ENCODE results near the gene PCSK4.

The PCSK4 gene

DNA sequence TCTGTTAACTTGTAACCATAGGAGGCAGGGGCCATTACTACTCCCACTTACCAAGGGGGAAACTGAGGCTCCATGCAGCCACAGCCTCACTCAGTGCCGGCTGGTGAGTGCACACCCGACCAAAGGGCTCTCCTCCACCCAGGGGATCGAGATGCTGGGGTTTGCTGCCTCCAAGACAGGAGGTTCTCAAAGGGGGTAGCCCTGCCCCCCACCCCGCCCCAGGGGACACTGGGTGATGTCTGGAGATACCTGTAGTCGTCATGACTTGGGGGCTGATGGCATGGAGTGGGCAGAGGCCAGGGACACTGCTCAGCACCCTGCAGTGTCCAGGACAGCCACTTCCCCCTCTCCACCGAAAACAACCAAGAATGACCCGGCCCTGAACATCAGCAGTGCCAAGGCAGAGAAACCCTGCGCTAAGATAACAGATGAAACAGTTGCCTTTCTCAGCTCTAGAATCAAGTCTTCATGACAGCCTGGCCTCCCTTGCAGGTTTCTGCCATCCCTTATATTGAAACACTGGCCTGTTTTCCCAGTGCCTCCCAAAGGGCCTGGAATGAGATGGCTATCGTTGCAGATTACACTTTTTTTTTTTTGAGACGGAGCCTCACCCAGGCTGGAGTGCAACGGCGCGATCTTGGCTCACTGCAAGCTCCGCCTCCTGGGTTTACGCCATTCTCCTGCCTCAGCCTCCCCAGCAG, 4.1 kb upstream of the PCSK4 start:
- TF ChIP-seq, protein P1, sequence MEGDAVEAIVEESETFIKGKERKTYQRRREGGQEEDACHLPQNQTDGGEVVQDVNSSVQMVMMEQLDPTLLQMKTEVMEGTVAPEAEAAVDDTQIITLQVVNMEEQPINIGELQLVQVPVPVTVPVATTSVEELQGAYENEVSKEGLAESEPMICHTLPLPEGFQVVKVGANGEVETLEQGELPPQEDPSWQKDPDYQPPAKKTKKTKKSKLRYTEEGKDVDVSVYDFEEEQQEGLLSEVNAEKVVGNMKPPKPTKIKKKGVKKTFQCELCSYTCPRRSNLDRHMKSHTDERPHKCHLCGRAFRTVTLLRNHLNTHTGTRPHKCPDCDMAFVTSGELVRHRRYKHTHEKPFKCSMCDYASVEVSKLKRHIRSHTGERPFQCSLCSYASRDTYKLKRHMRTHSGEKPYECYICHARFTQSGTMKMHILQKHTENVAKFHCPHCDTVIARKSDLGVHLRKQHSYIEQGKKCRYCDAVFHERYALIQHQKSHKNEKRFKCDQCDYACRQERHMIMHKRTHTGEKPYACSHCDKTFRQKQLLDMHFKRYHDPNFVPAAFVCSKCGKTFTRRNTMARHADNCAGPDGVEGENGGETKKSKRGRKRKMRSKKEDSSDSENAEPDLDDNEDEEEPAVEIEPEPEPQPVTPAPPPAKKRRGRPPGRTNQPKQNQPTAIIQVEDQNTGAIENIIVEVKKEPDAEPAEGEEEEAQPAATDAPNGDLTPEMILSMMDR (conservative IDR thresholded peaks at IDR 0.05; ENCODE audit: low read depth): no peak
- H3K27ac ChIP-seq: 0 out of 2 replicates have a peak overlapping the region, but pooled peaks have one; percentile 6
- no peak for DNase-seq (ENCODE audit: low spot score)
- ChIA-PET CTCF (no interaction called here), POLR2A (ENCODE audit: low non-redundant PET) (no interaction called here)

DNA sequence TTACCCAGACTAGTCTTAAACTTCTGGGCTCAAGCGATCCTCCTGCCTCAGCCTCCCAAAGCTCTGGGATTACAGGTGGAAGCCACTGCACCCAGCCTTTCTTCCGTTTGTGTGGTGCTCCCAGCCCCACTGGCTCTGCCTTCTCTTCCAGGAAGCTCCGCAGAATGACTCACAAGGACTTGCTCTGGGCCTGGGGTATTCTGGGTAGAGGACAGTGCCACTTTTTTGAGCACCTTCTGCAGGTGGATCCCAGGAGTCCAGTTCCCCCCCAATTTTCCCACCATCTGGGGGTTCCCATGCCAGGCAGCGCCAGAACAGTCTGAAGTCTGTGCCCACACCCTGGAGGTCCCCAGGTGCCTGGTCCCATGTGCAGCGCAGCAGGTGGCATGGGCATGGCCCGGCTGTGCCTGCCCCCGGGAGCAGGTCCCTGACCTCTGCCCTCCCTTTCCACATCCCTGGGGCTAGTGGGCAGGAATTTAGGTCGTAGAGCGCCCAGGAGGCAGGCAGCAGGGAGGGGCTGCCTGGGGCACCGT, 2.4 kb upstream of the PCSK4 start:
- TF ChIP-seq, protein P1 (conservative IDR thresholded peaks at IDR 0.05; ENCODE audit: low read depth): no peak
- no peak for DNase-seq (ENCODE audit: low spot score)
- H3K27ac ChIP-seq: no peak overlapping the region
- ChIA-PET POLR2A (ENCODE audit: low non-redundant PET) (no interaction called here), CTCF (interaction anchor here (0.6 kb wide), 1 partner anchor 105 kb away, joined by 3 read pairs; no protein-coding TSS in a partner anchor)

DNA sequence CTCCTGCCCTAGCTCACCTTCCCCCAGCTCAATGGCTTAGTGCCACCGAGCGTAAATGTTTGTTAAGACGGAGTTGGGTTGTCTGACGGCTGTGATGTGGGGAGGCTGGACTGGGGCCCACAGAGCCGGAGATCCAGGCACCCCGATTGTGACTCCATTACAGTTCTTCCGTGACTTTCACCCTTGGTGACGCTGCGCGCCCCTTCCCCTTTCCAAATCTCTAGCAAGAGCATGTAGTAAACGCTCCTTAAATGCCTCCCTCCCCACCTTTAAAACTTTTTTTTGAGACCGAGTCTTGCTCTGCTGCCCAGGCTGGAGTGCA, 1.7 kb upstream of the PCSK4 start:
- no peak for DNase-seq (ENCODE audit: low spot score)
- CTCF ChIA-PET: interaction anchor here (0.6 kb wide), 1 partner anchor 106 kb away, joined by 3 read pairs; no protein-coding TSS in a partner anchor
- TF ChIP-seq, protein P1 (conservative IDR thresholded peaks at IDR 0.05; ENCODE audit: low read depth): no peak
- no peak overlapping the region for H3K27ac ChIP-seq
- POLR2A ChIA-PET (ENCODE audit: low non-redundant PET): no interaction called here

DNA sequence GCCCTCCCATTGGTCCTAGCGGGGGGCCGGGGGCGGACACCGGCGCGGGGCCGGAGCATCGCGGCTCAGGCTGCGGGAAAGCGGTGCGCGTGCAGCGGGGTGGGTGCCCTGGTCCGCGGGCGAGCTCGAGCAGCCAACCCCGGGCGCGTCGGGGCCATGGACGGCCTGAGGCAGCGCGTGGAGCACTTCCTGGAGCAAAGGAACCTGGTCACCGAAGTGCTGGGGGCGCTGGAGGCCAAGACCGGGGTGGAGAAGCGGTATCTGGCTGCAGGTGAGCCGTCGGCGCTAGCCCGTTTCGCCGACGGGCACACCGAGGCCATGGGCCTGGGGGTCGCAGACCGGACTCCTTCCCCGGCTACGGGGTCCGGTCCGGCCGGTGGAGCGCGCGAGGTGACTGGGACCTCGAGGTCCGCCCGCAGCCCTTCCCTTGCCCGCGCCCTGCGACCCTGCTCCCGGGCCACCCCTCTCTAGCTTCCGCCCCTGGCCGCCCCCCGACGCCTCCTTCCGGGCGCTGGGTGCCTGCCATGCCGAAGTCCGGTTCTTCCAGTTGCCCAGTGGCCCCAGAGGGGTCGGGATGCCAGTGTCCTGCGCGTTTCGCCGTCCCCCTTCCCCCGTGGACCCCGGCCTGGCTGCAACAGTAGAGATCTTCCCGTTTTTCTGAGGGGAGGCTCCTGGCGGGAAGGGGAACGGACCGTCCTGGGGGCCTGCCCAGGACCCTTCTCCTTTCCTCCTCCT, 1.1 kb upstream of the PCSK4 start, which contains the start of gene REEP6:
REEP6 (plus strand) TSS at position 68 of the 735 bp plus-strand sequence; CDS start at position 157, 89 bp downstream.
- H3K27ac ChIP-seq: peak within 1 kb of the TSS; percentile 76
- TF ChIP-seq, protein P1 (conservative IDR thresholded peaks at IDR 0.05; ENCODE audit: low read depth): no peak
- ChIA-PET POLR2A (ENCODE audit: low non-redundant PET) (interaction anchor here (0.6 kb wide), 3 partner anchors 19 to 366 kb away, joined by 3 to 6 read pairs (median 5); no protein-coding TSS in a partner anchor), CTCF (interaction anchor here (0.6 kb wide), 1 partner anchor 116 kb away, joined by 3 read pairs; no protein-coding TSS in a partner anchor)
- no peak for DNase-seq (ENCODE audit: low spot score)

DNA sequence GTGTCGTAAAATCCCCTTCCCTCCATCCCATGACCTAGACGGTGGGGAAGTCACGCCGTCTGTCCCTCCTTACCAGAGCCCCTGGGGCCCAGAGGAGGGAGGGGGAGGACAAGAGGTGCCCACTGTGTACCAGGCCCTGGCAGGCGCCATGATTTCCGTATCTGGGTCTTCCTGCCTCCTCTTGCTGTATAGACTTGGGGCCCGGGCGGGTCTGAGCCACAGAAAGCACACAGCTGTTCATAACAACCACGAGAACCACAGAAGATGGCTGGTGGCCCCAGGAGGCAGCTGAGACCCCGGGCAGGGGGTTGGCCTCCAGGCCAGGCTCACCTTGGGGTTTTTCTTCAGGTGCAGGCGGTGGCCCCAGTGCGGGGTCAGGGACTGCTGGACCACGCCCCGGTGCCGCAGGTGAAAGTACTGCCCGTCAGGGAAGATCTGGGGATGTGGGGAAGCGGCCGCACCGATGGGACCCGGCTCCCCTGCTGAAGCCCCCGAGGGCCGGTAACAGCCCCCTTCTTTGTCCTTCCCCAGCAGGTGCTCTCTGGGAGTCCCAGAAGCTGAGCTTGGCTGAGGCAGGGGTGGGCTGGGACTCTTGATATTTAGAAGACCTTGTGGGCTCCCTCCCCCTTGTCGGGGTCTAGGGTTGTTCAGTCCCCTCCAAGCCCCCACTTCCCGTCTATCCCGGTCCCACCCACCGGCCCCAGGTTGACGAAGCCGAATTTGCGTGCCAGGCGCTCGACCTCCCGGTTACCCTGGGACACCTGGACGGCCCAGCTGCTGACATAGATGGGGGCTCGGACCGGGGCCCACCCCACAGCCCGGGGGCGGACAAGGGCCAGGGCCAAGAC, 463 bp downstream of the PCSK4 start:
- TF ChIP-seq, protein P1 (conservative IDR thresholded peaks at IDR 0.05; ENCODE audit: low read depth): no peak
- DNase-seq (ENCODE audit: low spot score): no peak
- H3K27ac ChIP-seq: peak overlapping the region; percentile 76
- ChIA-PET POLR2A (ENCODE audit: low non-redundant PET) (no interaction called here), CTCF (no interaction called here)

DNA sequence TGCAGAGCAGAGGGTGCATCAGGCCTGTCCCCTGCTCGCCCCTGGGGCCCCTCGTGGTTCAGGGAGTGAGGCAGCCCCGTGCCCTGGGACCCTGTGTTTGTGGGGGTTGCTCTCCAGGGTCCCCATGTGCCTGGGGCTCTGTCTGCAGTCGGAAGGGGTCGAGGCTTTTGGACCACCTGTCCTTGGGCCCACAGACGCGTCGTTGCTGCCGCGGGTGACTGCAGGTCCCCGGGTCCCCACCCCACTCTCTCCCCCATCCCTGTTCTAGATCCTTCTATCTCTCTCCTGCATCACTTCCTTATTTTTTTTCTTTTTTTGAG, 1.9 kb downstream of the PCSK4 start:
- ChIA-PET POLR2A (ENCODE audit: low non-redundant PET) (no interaction called here), CTCF (no interaction called here)
- TF ChIP-seq, protein P1 (conservative IDR thresholded peaks at IDR 0.05; ENCODE audit: low read depth): no peak
- no peak for DNase-seq (ENCODE audit: low spot score)
- H3K27ac ChIP-seq: peak overlapping the region; percentile 76
